ENCODE measurements around the gene SLC6A18.

DNA sequence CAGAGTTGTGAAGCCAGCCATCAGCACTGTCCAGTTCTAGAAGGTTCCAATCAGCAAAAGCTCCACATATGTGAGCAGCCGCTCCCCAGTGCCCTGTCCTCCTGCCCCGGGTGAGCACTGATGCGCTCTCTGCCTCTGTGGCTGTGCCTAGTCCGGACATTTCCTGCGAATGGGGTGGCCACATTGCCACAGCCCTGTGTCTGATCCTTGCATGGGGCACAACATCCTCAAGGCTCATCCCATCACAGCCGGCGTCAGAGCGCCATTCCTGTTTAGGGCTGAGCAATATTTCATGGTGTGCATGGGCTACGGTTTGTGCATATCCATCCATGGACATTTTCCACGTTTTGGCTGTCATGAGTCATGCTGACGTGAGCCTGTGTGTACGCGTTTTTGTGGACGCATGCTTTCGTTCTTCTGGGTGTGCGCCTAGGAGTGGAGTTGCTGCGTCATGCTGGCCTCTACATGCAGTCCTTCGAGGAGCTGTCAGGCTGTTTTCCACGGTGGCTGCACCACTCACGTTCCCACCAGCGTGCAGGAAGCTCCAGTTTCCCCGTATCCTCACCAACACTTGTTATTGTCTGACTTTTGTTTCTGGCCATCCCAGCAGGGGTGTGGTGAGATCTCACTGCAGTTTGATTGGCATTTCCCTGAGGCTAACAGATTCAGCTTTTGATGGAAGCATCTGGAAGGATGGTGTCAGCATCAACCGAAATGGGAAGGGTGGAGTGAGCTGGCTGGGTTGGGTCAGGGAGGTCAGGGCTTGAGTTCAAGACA is 9.7 kb upstream of the SLC6A18 start:
- TF ChIP-seq CTCF (IDR thresholded peaks at IDR 0.05) (no peak), POLR2A (IDR thresholded peaks at IDR 0.05) (no peak)

All from esophagus squamous epithelium (tissue), 4 donors.